Endodermal cell (in vitro differentiated cells): ENCODE results near the gene TDRD10. TPM values are rescaled to one million over a fixed set of nuclear protein-coding genes. Genes with fewer than 3 reads are reported as not detected.

Experiments
- DNase-seq: peaks from one replicate; pipeline ENCODE4 v3.0.0-alpha.2; 2017
- H3K27ac ChIP-seq: 2 replicates; pipeline ENCODE4 v1.5.1; 2013; ENCODE audit warnings: mild to moderate bottlenecking, low read depth, low read length, moderate library complexity
- H3K27me3 ChIP-seq: 2 replicates; pipeline ENCODE4 v1.6.1; 2013; ENCODE audit warnings: mild to moderate bottlenecking, low read length, moderate library complexity; ENCODE audit not compliant: insufficient read depth, control insufficient read depth, poor library complexity, severe bottlenecking
- H3K36me3 ChIP-seq: 2 replicates; pipeline ENCODE4 v1.7.0; 2013; ENCODE audit warnings: mild to moderate bottlenecking, low read length, moderate library complexity; ENCODE audit not compliant: control insufficient read depth, insufficient read depth
- H3K4me1 ChIP-seq: one replicate; pipeline ENCODE4 v1.7.0; 2013; ENCODE audit warnings: low read length; ENCODE audit not compliant: control insufficient read depth, insufficient read depth
- H3K4me3 ChIP-seq: 2 replicates; pipeline ENCODE4 v1.5.1; 2013; ENCODE audit warnings: mild to moderate bottlenecking, low read length, moderate library complexity
- H3K9ac ChIP-seq: 2 replicates; pipeline ENCODE4 v1.6.1; 2013; ENCODE audit warnings: mild to moderate bottlenecking, low read length, moderate library complexity; ENCODE audit not compliant: poor library complexity, severe bottlenecking; ENCODE audit errors: extremely low read depth
- H3K9me3 ChIP-seq: 2 replicates; pipeline ENCODE4 v1.6.1; 2013; ENCODE audit warnings: mild to moderate bottlenecking, low read length, moderate library complexity; ENCODE audit not compliant: control insufficient read depth
- H3K27ac Mint-ChIP-seq: 2 replicates; pipeline ENCODE4 v1.8.0; 2020; ENCODE audit warnings: mixed read lengths
- H3K27me3 Mint-ChIP-seq: 2 replicates; pipeline ENCODE4 v1.8.0; 2021; ENCODE audit warnings: mild to moderate bottlenecking, mixed read lengths; ENCODE audit not compliant: insufficient read depth
- H3K36me3 Mint-ChIP-seq: 2 replicates; pipeline ENCODE4 v1.8.0; 2020; ENCODE audit warnings: low read depth, mixed read lengths
- H3K4me1 Mint-ChIP-seq: 2 replicates; pipeline ENCODE4 v1.8.0; 2020; ENCODE audit warnings: mixed read lengths
- H3K4me3 Mint-ChIP-seq: 2 replicates; pipeline ENCODE4 v1.8.0; 2020; ENCODE audit warnings: mild to moderate bottlenecking, moderate library complexity, mixed read lengths
- H3K9me3 Mint-ChIP-seq: 2 replicates; pipeline ENCODE4 v1.8.0; 2020; ENCODE audit warnings: mild to moderate bottlenecking, mixed read lengths
- CTCF ChIP-seq: fragments of 200-600 bp; sonication (generic); conservative IDR thresholded peaks from 2 replicates; pipeline ENCODE4 v1.5.0; 2021; ENCODE audit warnings: antibody characterized with exemption, mild to moderate bottlenecking
- WGBS, 2 experiments: methylation state at CpG; one replicate each; pipeline versions ENCODE4 v1.1.5 to v1.1.7; 2013; ENCODE audit warnings: missing lambda C conversion rate in 2 of 2, mixed read lengths in 1 of 2; ENCODE audit not compliant: insufficient coverage in 1 of 2, insufficient read length in 1 of 2; 5-methylcytosine and 5-hydroxymethylcytosine counted together
- total RNA-seq, 2 donors: library from RNA; stranded (reverse); fragmentation: NEBNext Ultra II Directional in 1 of 2; extraction: Animal tissue kit (Norgen Biotek cat#: 25700) in 1 of 2; gene quantifications; 2 replicates in 1 of 2; 3 replicates in 1 of 2; pipeline ENCODE4 v1.2.1, GENCODE V29; 2021

The TDRD10 gene
- total RNA-seq, 2 donors from 2014 or later = not detected

- Mint-ChIP-seq H3K4me3 (no peak overlapping the region), H3K27ac (no peak overlapping the region), H3K4me1 (peaks cover 8% of the 10 kb centered on the region), H3K27me3 (peaks cover 16% of the 10 kb centered on the region), H3K36me3 (no peaks in the 10 kb centered on the region), H3K9me3 (peaks cover 8% of the 10 kb centered on the region)
- no peak for TF ChIP-seq CTCF
- H3K9me3 ChIP-seq = no peaks in the 10 kb centered on the region
- DNase-seq = no peak
- no peaks in the 10 kb centered on the region for H3K4me1 ChIP-seq
- H3K9ac ChIP-seq = no peak overlapping the region
- H3K4me3 ChIP-seq = no peak overlapping the region
- 93 to 97% methylated on average over 7 of the region's 7 CpGs for WGBS, 2 experiments
- H3K27me3 ChIP-seq = no peaks in the 10 kb centered on the region
- H3K27ac ChIP-seq = no peak overlapping the region
- no peaks in the 10 kb centered on the region for H3K36me3 ChIP-seq
Observed at GRCh38 chr1:154536570-154536969, 34.6 kb downstream of the TDRD10 start.

- Mint-ChIP-seq H3K9me3 (no peaks in the 10 kb centered on the region), H3K4me1 (peaks cover 8% of the 10 kb centered on the region), H3K27ac (no peak overlapping the region), H3K27me3 (peaks cover 19% of the 10 kb centered on the region), H3K36me3 (no peaks in the 10 kb centered on the region), H3K4me3 (no peak overlapping the region)
- TF ChIP-seq CTCF = no peak
- Histone ChIP-seq H3K4me1 (no peaks in the 10 kb centered on the region), H3K9ac (no peak overlapping the region), H3K4me3 (no peak overlapping the region), H3K9me3 (no peaks in the 10 kb centered on the region), H3K27me3 (no peaks in the 10 kb centered on the region), H3K27ac (no peak overlapping the region), H3K36me3 (no peaks in the 10 kb centered on the region)
- 91 to 94% methylated on average over 5 to 9 of the region's 9 CpGs for WGBS, 2 experiments
- DNase-seq = no peak
Observed at GRCh38 chr1:154539486-154540483, 37.8 kb downstream of the TDRD10 start.

GRCh38 chr1:154541231-154541630, 39.2 kb downstream of the TDRD10 start:
- H3K9me3 ChIP-seq = no peaks in the 10 kb centered on the region
- DNase-seq = no peak

More at GRCh38 chr1:154541231-154541630, 39.2 kb downstream of the TDRD10 start:
- no peak overlapping the region for H3K4me3 Mint-ChIP-seq
- H3K27ac Mint-ChIP-seq = no peak overlapping the region
- peaks cover 13% of the 10 kb centered on the region for H3K27me3 Mint-ChIP-seq
- Histone ChIP-seq H3K9ac (no peak overlapping the region), H3K27me3 (no peaks in the 10 kb centered on the region), H3K4me1 (no peaks in the 10 kb centered on the region), H3K4me3 (no peak overlapping the region), H3K27ac (no peak overlapping the region), H3K36me3 (no peaks in the 10 kb centered on the region)
- TF ChIP-seq CTCF = no peak
- no peaks in the 10 kb centered on the region for H3K36me3 Mint-ChIP-seq
- peaks cover 8% of the 10 kb centered on the region for H3K4me1 Mint-ChIP-seq
- 70 to 81% methylated on average over 3 to 6 of the region's 6 CpGs for WGBS, 2 experiments
- H3K9me3 Mint-ChIP-seq = no peaks in the 10 kb centered on the region
